IgD-negative memory B cell (primary cell): ENCODE data around the gene POLR2L. TPM values are rescaled to one million over a fixed set of nuclear protein-coding genes. Genes with fewer than 3 reads are reported as not detected.

ENCODE experiments used
- H3K27ac Mint-ChIP-seq, 3 donors: one replicate each; pipeline ENCODE4 v1.8.0; 2020 to 2022; ENCODE audit warnings: mild to moderate bottlenecking in 3 of 3, mixed read lengths in 3 of 3, moderate library complexity in 1 of 3
- H3K27me3 Mint-ChIP-seq: one replicate; pipeline ENCODE4 v1.8.0; 2021; ENCODE audit warnings: mixed read lengths
- H3K36me3 Mint-ChIP-seq: one replicate; pipeline ENCODE4 v1.8.0; 2020; ENCODE audit warnings: mild to moderate bottlenecking, mixed read lengths
- H3K4me1 Mint-ChIP-seq, 3 donors: one replicate each; pipeline ENCODE4 v1.8.0; 2020 to 2022; ENCODE audit warnings: mixed read lengths in 3 of 3, mild to moderate bottlenecking in 1 of 3
- H3K4me3 Mint-ChIP-seq, 4 donors: one replicate each; pipeline ENCODE4 v1.8.0; 2020 to 2022; ENCODE audit warnings: mild to moderate bottlenecking in 4 of 4, mixed read lengths in 4 of 4, moderate library complexity in 3 of 4
- H3K9me3 Mint-ChIP-seq, 3 donors: one replicate each; pipeline ENCODE4 v1.8.0; 2020 to 2021; ENCODE audit warnings: mixed read lengths in 3 of 3, mild to moderate bottlenecking in 1 of 3
- polyA plus RNA-seq: library from polyadenylated mRNA; unstranded; fragments of 300-500 nt; fragmentation: Illumina TruSeq; gene quantifications from one replicate; pipeline ENCODE4 v1.2.3, GENCODE V29; 2021

POLR2L gene
- 96.7 TPM for polyA plus RNA-seq

DNA sequence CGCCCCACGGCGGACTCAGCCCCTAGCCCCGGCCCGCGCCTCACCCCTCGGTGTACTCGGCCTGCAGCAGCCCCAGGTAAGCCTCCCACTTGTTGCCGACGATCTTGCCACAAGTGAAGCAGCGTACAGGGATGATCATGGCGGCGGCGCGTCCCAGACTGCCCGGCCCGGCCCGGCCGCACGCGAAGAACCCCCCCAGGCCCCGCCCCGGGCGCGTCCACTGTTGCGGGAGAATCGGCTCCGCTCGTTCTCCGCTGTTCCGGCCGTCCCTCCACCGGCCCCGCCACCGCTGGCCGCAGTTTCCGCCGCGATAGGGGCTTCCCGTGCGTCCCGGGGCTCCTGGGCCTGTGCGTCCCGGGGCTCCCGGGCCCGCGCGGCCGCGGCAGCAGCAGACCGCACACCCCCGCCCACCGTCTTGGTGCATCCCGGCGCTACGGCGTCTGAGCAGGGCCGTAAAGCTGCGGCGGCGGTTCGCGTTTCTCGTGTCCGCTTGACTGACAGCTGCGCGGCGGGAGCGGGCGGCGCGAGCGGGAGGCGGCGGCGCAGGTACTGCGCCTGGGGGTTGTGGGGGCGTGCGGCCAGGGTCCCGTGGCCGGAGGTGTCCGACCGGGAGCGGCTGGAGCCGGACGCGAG lies at the start of gene POLR2L, which contains the start of gene TSPAN4:
TSS of gene POLR2L (minus strand) at position 160 of the 633 bp plus-strand sequence. CDS start at position 139, 21 bp downstream.
TSS of gene TSPAN4 (plus strand) at position 483 of the 633 bp plus-strand sequence. CDS start 7,453 bp downstream, outside the sequence.
- Mint-ChIP-seq H3K27me3 (peaks cover 2% of the 10 kb centered on the region), H3K27ac (peak within 1 kb of the TSS; percentile 63 to 83 (median 79)), H3K36me3 (no peaks in the 10 kb centered on the region), H3K4me1 (peaks cover 0 to 17% (median 6%) of the 10 kb centered on the region in 3 donors), H3K4me3 (peak within 1 kb of the TSS; percentile 86 to 95 (median 89)), H3K9me3 (no peaks in the 10 kb centered on the region)

DNA sequence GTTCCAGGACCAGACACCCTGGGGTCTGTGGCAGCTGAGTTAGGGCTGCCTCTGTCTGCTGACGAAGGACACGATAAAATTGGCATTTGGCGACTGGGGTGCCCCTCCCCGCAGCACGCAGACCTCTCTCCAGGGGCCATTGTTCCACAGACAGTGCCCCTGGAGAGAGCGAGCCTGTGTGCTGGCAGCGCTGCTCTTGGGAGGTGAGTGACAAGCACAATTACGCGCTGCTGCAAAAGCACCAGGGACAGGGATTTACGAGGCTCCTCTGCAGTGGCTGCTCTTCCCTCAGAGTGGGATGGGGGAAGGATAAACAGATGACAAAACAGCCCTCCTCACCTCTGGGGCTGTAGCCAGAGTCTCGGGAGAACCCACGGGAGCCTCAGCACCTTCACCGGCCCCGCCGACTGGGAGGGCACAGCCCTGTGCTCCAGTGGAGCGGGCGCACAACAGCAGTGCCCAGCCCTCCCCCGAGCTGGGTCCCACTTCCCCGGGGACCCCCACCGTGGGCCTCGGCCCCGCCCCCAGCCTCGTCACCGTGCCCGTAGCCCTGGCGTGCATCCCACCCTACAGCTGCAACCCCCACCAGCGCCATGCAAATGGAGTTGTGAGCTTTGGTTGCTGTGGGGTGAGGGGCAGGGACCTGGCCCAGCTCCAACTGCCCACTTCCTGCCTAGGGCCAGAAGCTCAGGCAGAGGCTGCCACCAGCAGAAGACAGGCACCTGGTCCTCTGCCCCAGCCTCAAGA lies 48.6 kb upstream of the POLR2L start:
- Mint-ChIP-seq H3K4me1 (peaks cover 0 to 2% (median 0%) of the 10 kb centered on the region in 3 donors), H3K4me3 (no peak overlapping the region), H3K27ac (peak overlapping the region in 1 of 3 donors; percentile 43), H3K36me3 (peaks cover 2% of the 10 kb centered on the region), H3K27me3 (no peaks in the 10 kb centered on the region), H3K9me3 (no peaks in the 10 kb centered on the region)

DNA sequence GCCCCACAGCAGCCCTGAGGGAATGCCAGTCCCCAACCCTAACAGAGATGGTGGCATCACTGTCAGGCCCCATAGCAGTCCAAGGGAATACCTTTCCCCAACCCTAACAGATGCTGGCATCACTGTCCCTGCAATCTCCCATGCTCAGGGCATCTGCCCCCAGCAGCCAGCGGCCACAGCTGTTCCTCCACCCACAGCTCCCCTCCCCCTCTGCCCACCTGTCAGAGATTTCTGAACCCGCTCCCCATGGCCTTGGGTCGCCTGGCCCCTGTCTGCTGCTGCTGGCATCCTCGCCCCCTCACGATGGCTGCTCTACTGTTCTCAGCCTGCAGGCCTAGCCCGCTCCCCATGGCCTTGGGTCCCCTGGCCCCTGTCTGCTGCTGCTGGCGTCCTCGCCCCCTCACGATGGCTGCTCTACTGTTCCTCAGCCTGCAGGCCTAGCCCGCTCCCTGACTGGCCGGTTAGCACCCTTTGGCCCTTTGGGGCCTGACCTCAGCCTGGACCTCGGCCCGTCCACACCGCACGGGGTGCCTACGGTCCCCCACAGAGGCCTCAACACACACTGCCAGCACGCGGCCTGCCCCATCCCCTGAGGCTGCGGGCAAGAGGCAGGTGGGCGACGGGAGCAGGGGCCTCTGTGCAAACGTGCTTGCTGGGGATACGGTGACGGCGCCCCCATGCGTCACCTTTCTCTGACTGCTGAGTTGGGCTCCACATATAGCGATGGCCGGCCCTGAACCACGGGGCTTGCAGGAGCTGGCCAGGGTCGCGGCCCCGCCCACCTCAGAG lies 47.6 kb upstream of the POLR2L start:
- Mint-ChIP-seq H3K27ac (no peak overlapping the region), H3K36me3 (peaks cover 5% of the 10 kb centered on the region), H3K27me3 (no peaks in the 10 kb centered on the region), H3K9me3 (no peaks in the 10 kb centered on the region), H3K4me3 (peak overlapping the region in 1 of 4 donors; percentile 7), H3K4me1 (peaks cover 0 to 2% (median 0%) of the 10 kb centered on the region in 3 donors)

DNA sequence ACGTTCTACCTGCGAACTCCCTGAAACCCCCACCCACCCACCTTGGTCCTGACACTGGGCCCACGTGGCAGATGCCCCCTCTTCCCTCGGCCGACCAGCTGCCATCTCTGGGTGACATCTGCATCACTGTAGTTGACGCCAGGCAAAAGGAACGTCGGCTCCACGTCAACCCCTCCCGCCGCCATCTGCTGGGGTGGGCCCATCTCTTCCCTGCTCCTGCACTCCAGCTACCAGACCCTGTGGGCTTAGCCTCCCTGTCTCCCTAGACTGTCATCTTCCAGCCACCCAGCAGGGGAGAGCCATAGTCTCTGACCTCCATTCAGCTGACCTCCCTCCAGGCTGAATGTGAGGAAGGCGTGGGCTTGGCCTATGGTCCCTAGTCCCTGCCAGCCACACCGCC lies 46.9 kb upstream of the POLR2L start:
- H3K27me3 Mint-ChIP-seq, result no peaks in the 10 kb centered on the region
- no peak overlapping the region for H3K27ac Mint-ChIP-seq
- H3K9me3 Mint-ChIP-seq, result no peaks in the 10 kb centered on the region
- H3K4me3 Mint-ChIP-seq, result no peak overlapping the region
- H3K36me3 Mint-ChIP-seq, result peaks cover 5% of the 10 kb centered on the region
- peaks cover 0 to 2% (median 0%) of the 10 kb centered on the region in 3 donors for H3K4me1 Mint-ChIP-seq

DNA sequence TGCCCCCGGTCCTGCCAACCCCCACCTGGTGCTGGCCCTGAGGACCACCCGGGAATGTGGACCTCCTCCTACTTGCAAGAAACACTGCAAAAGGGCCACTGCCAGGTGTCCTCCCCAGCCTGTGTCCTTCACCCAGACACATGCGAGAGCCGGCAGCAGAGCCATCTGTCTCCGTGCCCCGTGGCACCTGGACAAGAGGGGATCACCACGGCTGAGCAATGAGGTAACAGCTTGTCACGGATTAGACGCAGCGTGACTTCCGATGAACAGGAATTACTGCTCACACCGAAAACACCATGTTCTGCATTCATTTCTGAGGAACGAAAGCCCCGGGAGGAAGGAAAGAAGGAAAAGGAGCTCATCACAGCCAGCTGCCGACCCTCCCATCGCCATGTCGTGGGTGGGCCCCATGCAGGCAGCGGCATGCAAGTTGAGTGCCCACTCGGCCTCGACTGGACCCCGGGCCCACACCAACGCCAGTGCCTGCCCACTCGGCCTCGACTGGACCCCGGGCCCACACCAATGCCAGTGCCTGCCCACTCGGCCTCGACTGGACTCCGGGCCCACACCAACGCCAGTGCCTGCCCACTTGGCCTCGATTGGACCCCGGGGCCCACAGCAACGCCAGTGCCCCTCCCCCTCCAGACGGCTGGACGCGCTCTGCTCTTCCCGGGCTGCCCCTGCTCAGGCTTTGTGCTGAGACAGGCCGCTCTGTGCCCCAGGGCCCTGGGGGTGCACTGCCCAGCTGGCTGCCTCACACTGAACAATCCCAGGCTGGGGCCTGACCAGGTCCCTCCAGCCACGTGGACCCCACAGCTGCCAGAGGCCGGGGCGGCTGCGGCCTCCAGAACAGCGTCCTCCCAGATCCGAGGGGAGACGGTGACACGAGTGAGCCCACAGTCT lies 46.2 kb upstream of the POLR2L start:
- no peak overlapping the region for H3K27ac Mint-ChIP-seq

DNA sequence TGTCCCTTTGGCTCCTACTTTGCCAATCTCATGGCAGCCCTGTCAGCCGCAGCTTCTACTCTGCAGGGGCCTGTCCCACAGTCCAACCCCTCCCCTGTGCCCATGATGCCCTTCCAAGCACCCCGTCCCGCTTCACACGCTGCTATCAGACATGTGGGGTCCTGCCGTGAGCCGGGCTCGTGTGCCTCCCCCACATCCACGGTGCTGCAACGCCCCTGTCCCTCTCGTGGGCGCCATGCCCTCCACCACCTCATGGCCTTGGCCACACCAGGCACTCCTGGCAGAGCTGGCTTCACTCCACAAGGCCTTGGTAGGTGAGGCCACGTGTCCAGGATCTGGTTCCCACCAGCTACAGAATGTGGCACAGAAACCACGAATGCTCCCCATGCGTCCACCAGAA lies 45.3 kb upstream of the POLR2L start:
- no peaks in the 10 kb centered on the region for H3K27me3 Mint-ChIP-seq
- H3K36me3 Mint-ChIP-seq, result peaks cover 5% of the 10 kb centered on the region
- no peak overlapping the region for H3K4me3 Mint-ChIP-seq
- peaks cover 0 to 2% (median 0%) of the 10 kb centered on the region in 3 donors for H3K4me1 Mint-ChIP-seq
- no peaks in the 10 kb centered on the region for H3K9me3 Mint-ChIP-seq
- H3K27ac Mint-ChIP-seq, result no peak overlapping the region

More for the DNA sequence above, 46.2 kb upstream of the POLR2L start:
- Mint-ChIP-seq H3K36me3 (peaks cover 5% of the 10 kb centered on the region), H3K4me3 (no peak overlapping the region), H3K27me3 (no peaks in the 10 kb centered on the region), H3K9me3 (no peaks in the 10 kb centered on the region), H3K4me1 (peaks cover 0 to 2% (median 0%) of the 10 kb centered on the region in 3 donors)

DNA sequence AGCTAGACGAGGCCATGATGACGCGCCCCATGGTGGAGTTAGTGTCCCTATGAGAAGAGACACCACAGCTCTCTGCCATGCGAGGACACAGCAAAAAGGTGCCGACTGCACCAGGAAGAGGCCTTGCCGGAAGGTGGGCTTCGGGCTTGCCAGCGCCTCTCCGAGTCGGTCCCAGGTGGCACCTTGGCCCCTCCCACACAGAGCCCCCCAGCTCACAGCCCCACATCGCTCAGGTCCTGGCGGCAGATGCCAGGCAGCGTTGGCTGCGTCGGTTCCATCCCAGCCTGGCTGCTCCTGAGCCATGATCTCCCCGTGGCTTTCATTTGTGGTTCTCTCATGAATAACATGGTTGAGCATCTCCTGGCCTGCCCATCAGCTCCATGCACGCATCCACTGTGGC lies 44.2 kb upstream of the POLR2L start:
- no peaks in the 10 kb centered on the region for H3K9me3 Mint-ChIP-seq
- peaks cover 5% of the 10 kb centered on the region for H3K36me3 Mint-ChIP-seq
- no peak overlapping the region for H3K4me3 Mint-ChIP-seq
- no peaks in the 10 kb centered on the region for H3K27me3 Mint-ChIP-seq
- H3K4me1 Mint-ChIP-seq, result peaks cover 0 to 2% (median 0%) of the 10 kb centered on the region in 3 donors
- H3K27ac Mint-ChIP-seq, result peak overlapping the region in 1 of 3 donors; percentile 48

DNA sequence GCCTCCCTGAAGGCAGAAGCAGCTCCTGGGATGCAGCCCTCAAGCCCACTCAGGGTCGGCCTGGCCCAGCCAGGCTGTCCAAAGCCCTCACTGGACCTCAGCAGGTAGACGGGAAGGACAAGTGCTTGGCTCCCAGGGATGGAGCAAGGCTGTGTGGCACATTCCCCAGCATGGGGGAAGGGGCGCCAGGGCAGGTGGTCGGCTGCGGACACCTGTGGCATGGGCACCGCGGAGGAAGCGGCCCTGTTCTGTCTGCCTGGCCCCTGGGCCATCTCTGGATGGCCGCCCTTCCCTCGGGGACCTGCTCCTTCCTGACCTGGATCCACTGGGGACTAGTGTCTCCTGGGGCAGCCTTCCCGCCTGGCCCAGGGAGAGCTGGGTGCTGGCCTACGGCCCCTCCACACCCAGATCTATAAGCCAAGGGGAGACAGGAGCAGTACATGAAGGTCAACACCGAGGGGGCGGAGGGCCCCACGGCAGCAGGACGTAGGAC lies 42.3 kb upstream of the POLR2L start:
- Mint-ChIP-seq H3K9me3 (no peaks in the 10 kb centered on the region), H3K4me3 (no peak overlapping the region), H3K27me3 (no peaks in the 10 kb centered on the region), H3K4me1 (peaks cover 0 to 2% (median 0%) of the 10 kb centered on the region in 3 donors), H3K27ac (no peak overlapping the region), H3K36me3 (peaks cover 5% of the 10 kb centered on the region)

DNA sequence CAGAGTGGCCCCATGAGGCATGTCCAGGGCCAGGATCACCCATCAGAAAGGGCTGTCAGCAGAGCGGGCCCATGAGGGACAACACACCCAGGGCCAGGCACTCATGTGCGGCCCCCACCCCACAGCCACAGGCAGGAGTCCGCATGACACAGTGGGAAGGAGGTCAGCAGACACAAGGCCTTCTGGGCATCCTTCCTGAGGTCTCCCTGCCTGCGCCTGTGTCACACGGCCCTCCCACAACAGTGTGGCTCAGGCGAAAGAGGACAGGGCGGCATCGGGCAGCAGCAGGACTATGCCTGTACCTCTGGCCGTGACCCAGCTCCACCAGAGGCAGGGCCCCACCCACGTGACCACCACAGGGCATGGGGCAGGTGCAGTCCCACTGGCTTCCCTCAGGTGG lies 41.2 kb upstream of the POLR2L start:
- Mint-ChIP-seq H3K27me3 (no peaks in the 10 kb centered on the region), H3K9me3 (no peaks in the 10 kb centered on the region), H3K27ac (no peak overlapping the region), H3K4me1 (peaks cover 0 to 2% (median 0%) of the 10 kb centered on the region in 3 donors), H3K4me3 (no peak overlapping the region), H3K36me3 (peaks cover 3% of the 10 kb centered on the region)

DNA sequence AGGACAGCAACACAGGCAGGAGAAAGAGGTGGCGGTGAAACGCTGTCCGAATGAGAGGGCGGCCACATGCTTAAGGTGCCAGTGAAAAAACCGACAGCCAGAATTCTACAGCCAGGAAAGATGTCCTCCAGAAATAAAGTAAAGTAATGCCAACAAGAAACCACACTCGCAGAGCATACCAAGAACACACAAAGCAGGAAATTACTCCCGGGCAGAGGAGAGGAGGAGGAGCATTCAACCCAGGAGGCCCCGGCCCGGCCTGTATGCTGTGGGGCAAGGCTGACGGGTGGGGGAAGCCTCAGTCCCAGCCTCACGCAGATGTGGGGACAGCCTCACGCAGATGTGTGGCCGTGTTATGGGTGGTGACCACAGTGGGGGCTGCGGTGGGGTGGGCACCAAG lies 40.3 kb upstream of the POLR2L start:
- peaks cover 0 to under 1% (median 0%) of the 10 kb centered on the region in 3 donors for H3K4me1 Mint-ChIP-seq
- no peak overlapping the region for H3K27ac Mint-ChIP-seq
- H3K27me3 Mint-ChIP-seq, result no peaks in the 10 kb centered on the region
- H3K4me3 Mint-ChIP-seq, result no peak overlapping the region
- H3K9me3 Mint-ChIP-seq, result no peaks in the 10 kb centered on the region
- peaks cover 3% of the 10 kb centered on the region for H3K36me3 Mint-ChIP-seq

DNA sequence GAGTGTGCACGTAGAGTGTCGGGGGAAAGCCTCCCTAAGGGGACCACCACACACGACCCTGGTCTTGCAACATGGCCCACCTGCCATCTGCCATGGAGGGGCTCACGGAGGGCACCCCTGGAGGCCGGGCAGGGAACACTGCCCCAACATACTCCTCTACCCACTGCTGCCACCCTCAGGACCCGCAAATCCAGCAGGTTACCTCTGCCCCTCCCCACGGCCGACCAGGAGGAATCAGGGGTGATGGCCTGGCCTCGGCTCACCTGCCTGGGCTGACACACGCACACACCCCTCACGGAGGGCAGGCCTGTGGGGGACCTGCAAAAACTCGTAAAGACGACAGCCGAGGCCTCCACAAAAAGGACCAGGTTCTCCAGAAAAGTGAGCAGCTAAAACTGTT lies 38.1 kb upstream of the POLR2L start:
- H3K4me3 Mint-ChIP-seq, result no peak overlapping the region
- no peaks in the 10 kb centered on the region for H3K4me1 Mint-ChIP-seq
- H3K9me3 Mint-ChIP-seq, result no peaks in the 10 kb centered on the region
- H3K27me3 Mint-ChIP-seq, result no peaks in the 10 kb centered on the region
- no peak overlapping the region for H3K27ac Mint-ChIP-seq
- peaks cover 4% of the 10 kb centered on the region for H3K36me3 Mint-ChIP-seq

DNA sequence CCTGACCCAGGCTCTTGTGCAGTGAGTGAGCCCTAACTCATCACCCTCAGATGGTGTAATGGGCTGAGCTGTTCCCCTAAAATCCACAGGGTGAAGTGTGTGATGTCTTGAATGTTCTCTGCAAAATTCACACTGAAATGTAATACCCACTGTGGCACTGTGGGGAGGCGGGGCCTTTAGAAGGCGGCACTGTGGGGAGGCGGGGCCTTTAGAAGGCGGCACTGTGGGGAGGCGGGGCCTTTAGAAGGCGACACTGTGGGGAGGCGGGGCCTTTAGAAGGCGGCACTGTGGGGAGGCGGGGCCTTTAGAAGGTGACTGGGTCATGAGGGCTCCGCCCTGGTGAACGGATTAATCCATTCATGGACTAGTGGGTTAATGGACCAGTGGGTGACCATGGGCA lies 35.2 kb upstream of the POLR2L start:
- H3K27ac Mint-ChIP-seq, result no peak overlapping the region
- peaks cover 5% of the 10 kb centered on the region for H3K36me3 Mint-ChIP-seq
- peaks cover 0 to 2% (median 0%) of the 10 kb centered on the region in 3 donors for H3K4me1 Mint-ChIP-seq
- no peaks in the 10 kb centered on the region for H3K9me3 Mint-ChIP-seq
- H3K27me3 Mint-ChIP-seq, result no peaks in the 10 kb centered on the region
- H3K4me3 Mint-ChIP-seq, result no peak overlapping the region

DNA sequence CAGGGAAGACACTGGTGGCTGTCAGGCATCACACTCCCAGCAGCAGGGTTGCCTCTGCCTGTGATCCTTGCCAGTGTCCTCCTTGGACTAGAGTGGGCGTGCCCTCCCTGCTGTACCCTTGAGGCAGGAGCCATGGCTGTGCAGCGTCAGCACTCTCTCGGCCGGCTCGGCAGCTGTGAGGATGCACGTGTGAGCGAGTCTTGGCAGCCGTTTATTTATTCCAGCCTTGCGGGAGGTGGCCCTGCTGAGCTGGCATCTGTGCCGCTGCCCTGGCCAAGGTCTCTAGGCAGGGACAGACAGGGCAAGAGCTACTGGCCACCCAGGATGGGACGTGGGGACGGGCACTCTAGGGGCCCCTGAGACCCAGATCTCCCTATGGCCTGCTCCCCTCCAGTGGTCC lies 34.2 kb upstream of the POLR2L start:
- Mint-ChIP-seq H3K36me3 (peaks cover 5% of the 10 kb centered on the region), H3K4me3 (no peak overlapping the region), H3K27me3 (no peaks in the 10 kb centered on the region), H3K27ac (no peak overlapping the region), H3K4me1 (peaks cover 0 to 2% (median 0%) of the 10 kb centered on the region in 3 donors), H3K9me3 (no peaks in the 10 kb centered on the region)

DNA sequence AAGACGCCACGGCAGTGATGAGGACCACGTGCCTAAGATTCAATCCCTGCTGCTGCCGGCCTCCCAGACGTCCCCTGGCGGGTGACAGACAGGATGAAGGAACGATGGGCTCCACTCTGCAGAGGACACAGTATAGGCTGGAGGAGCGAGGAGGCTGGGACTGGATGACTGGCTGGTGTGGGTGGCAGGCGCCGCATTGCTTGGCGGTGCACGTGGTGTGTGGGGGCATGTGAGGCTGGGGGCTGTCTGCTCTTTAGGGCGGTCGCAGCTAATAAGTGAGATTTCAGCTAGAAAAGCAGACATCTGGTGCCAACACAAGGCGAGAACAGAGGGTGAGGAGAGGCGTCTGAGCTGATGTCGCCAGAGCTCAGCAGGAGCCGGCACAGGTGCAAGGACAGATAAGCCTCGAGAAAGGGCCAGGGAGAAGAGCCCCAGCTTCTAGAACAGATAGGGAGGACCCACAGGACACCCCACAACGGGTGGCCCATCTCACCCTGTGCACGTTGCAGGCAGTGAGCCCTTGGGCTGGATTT lies 33.5 kb upstream of the POLR2L start:
- no peaks in the 10 kb centered on the region for H3K27me3 Mint-ChIP-seq
- H3K4me3 Mint-ChIP-seq, result no peak overlapping the region
- H3K4me1 Mint-ChIP-seq, result peaks cover 0 to 2% (median 0%) of the 10 kb centered on the region in 3 donors
- peaks cover 5% of the 10 kb centered on the region for H3K36me3 Mint-ChIP-seq
- no peaks in the 10 kb centered on the region for H3K9me3 Mint-ChIP-seq
- peak overlapping the region in 2 of 3 donors; percentile 33 to 46 for H3K27ac Mint-ChIP-seq
